ENCODE measurements around the gene CCDC92.

DNA sequence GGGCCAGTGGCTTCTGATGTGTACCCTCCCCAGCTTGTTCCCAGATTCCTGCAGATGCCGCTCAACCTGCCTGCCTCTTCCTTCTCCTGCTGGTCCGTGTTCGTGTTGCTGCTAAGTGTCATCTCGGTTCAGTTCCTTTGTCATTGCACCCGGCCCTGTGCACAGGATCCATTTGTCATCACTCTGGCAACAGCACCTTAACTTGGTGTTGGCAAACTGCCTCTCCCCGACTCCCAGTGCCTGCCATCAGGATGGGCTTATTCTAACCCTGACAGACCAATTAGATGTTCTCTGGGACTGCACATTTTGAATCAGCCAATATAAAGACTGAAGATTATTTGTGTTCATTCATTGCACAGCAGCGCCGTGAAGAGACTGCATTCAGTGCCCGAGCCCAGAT is 73.3 kb downstream of the CCDC92 start:
- TF ChIP-seq SIN3A (IDR thresholded peaks at IDR 0.05; ENCODE audit: borderline replicate concordance, insufficient read depth, low read depth, low read length) = no peak
- TF ChIP-seq, protein P1, sequence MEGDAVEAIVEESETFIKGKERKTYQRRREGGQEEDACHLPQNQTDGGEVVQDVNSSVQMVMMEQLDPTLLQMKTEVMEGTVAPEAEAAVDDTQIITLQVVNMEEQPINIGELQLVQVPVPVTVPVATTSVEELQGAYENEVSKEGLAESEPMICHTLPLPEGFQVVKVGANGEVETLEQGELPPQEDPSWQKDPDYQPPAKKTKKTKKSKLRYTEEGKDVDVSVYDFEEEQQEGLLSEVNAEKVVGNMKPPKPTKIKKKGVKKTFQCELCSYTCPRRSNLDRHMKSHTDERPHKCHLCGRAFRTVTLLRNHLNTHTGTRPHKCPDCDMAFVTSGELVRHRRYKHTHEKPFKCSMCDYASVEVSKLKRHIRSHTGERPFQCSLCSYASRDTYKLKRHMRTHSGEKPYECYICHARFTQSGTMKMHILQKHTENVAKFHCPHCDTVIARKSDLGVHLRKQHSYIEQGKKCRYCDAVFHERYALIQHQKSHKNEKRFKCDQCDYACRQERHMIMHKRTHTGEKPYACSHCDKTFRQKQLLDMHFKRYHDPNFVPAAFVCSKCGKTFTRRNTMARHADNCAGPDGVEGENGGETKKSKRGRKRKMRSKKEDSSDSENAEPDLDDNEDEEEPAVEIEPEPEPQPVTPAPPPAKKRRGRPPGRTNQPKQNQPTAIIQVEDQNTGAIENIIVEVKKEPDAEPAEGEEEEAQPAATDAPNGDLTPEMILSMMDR (IDR thresholded peaks at IDR 0.05) = no peak
- no peak for TF ChIP-seq TCF7L2 (IDR thresholded peaks at IDR 0.05; ENCODE audit: low read depth, low read length)
- TF ChIP-seq POLR2AphosphoS5 (IDR thresholded peaks at IDR 0.05; ENCODE audit: low read depth, low read length) = no peak
